Glomerular endothelial cell (primary cell): ENCODE results near the gene CAVIN1. TPM values are rescaled to one million over a fixed set of nuclear protein-coding genes. Genes with fewer than 3 reads are reported as not detected.
"Not testable (repeated sequence)": the region's sequence is repeated elsewhere in the genome, so short reads cannot be mapped to it uniquely, and the experiment has no call there.

Experiments used
- DNase-seq: peaks from one replicate; pipeline ENCODE4 v3.0.0-alpha.2; 2011; ENCODE audit warnings: low read depth, low spot score; ENCODE audit errors: extremely low read depth
- total RNA-seq: library from RNA; depleted of rRNA; stranded (reverse); fragments of >200 nt; gene quantifications from 2 replicates; pipeline ENCODE4 v1.2.3, GENCODE V29; 2015

Gene CAVIN1, protein sequence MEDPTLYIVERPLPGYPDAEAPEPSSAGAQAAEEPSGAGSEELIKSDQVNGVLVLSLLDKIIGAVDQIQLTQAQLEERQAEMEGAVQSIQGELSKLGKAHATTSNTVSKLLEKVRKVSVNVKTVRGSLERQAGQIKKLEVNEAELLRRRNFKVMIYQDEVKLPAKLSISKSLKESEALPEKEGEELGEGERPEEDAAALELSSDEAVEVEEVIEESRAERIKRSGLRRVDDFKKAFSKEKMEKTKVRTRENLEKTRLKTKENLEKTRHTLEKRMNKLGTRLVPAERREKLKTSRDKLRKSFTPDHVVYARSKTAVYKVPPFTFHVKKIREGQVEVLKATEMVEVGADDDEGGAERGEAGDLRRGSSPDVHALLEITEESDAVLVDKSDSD
- total RNA-seq = 741 and 765 TPM in 2 replicates

DNA sequence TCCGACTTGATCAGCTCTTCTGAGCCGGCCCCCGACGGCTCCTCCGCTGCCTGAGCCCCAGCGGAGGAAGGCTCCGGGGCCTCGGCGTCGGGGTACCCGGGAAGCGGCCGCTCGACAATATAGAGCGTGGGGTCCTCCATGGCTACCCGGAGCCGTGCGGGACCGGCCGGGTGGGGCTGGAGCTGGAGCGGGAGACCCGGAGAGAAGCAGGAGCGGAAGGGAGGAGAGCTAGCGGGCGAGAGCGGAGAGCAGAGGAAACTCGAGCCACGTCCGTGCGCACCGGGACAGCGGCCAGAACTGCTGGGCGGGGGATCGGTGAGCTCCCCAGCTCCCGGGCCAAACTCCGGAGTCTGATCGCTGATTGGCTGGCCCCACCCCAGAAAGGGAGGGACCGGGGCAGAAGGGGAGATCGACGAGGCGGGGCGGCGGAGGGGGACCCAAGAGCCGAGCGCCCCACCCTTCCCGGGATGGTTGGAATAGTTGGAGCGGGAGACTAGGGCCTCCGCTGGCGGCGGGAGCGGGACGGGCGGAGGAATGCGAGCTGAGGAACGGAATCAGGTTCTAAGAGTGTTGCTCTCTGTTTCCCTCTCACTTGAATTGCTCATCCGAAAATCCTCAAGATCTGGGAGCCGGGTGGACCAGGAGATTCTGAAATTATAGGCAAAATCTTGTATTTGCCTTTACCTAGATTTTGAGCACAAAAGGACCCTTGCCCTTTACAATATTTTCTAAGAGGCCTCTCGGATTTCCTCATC lies at the start of gene CAVIN1:
CAVIN1 (minus strand) TSS at position 299 of the 755 bp plus-strand sequence; CDS start at position 140, 159 bp downstream.
- DNase-seq = no peak

DNA sequence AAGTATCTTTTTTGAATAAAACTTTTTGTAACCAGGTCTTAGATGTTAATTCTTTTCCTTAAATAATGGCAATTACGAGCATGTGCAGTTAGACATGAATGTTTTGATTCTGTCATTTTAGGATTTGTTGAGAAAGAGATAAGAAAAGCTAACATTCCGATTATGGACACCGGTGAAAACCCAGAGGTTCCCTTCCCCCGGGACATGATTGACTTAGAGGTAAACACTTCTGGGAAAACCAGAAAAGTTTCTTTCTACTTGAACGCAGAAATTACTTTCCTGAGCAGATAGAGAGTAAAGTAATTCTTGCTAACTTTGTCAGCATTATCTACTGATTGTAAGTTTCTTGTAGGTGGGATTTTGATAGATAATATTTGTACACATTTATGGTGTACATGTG lies 44.8 kb upstream of the CAVIN1 start:
- no peak for DNase-seq

DNA sequence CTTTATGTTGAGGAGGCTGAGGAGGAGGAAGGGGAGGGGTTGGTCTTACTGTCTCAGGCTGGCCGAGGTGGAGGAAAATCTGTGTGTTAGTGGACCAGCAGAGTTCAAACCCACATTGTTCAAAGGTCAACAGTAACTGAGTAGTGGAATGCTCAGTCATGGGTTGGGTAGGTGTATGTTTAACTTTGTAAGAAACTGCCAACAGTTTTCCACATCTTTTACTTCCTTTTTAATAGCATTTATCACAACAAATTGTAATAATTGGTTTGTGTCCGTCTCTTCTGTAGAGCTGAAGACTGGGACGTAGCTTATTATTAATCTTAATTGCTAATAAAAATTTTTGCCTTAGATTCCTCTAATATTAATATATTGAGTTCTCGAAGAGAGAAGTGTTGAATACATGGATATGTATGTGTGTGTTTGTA lies 40.9 kb upstream of the CAVIN1 start:
- no peak for DNase-seq

DNA sequence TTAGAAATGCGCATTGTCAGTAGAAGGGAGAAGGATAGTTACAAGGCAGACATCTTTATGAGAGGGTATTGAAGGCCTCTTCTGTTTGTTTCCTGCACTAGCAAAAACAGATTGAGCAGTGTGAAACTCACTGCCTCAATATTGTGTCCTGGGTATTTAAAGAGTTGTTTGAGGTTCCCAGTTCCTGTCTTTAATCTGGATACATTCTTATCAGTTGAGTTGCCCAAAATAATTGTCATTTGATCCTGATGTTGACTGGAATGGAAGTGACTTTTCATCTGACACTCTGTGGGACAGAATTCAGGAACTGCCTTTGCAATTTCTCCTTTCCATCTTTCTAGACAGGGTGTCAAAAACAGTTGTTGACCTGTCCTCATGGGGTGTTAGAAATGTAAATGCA lies 37.3 kb upstream of the CAVIN1 start:
- DNase-seq = no peak

DNA sequence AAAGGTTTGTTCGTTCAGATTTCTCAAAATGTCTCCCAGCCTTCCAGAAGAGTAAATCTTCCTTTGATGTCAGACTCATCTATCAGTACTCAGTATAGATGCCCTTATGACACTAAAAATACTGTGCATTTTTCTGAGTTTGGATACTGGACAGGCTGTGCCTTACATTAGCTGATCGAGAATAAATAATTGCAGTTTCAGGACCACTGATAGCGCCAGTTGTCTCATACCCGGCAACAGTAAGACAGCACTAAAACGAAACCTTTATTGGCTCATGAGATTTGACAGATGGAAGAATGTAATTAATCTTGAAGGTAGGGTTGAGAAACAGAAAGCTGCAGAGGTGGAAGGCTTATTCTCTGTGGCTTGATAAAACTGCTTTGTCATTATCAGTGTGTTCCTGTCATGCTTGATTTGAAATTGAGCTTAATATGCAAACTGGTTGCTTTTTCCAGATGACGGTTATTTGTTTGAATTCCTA lies 36.8 kb upstream of the CAVIN1 start:
- no peak for DNase-seq

DNA sequence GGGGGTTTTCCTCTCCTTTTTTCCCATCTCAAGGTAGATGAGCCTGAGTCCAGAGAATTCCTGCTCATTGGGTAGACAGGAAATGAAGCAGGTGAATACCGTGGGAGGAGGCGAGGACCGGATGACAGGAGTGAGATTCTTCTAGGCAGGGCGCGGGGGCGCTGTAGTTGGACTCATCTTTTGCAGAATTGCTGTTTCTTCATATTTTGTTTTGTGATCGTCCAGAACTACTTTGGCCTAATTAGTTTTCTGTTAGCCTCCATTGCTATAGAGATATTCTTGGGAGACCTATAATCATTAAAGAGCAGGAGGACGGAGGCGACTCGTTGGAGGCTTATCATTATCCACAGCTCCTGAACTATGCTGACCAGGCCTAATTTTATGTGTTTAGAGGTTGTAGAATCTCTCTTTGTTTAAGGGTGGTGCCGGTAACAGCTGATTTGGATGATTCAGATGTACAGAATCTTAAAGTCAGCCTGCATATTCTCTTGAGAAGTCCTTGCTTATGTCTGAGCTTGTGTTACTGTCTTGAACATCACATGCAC lies 36.3 kb upstream of the CAVIN1 start:
- DNase-seq = no peak

DNA sequence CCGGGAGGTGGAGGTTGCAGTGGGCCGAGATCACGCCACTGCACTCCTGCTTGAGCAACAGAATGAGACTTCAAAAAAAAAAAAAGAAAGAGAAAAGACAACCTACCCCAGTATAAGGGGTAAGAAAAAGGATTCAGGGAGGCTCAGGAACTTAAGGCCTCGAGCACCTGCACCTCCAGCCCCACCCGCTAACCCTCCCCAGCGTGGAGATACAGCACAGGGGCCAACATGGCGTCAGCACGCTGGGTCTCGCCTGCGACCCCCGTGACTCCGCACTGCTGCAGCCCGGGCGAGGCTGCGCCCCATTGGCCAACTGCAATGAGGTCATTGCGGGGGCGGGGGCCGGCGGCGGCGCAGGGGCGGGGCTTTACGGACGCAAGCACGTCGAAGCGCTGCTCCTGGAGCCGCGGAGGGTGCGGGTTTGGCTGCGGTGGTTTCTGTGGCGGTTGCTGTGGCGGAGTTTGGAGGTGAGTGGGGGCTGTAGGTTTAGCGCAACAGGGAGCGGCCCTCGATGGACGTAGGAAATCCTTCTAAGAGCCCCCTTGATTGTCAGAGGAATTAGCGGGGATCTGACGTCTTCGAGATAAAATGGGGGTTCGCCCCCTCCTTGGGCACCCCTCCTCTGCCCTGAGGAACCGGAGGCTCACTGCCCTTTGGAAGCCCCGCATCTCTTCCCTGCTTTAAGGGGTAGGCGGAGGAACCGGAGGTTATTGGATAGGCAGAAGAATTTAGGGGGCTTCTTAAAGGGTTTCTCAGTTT lies 35.6 kb upstream of the CAVIN1 start, which contains the start of gene ATP6V0A1:
ATP6V0A1 (plus strand) TSS at position 382 of the 759 bp plus-strand sequence. CDS start 2,017 bp downstream, outside the sequence.
- no peak for DNase-seq

DNA sequence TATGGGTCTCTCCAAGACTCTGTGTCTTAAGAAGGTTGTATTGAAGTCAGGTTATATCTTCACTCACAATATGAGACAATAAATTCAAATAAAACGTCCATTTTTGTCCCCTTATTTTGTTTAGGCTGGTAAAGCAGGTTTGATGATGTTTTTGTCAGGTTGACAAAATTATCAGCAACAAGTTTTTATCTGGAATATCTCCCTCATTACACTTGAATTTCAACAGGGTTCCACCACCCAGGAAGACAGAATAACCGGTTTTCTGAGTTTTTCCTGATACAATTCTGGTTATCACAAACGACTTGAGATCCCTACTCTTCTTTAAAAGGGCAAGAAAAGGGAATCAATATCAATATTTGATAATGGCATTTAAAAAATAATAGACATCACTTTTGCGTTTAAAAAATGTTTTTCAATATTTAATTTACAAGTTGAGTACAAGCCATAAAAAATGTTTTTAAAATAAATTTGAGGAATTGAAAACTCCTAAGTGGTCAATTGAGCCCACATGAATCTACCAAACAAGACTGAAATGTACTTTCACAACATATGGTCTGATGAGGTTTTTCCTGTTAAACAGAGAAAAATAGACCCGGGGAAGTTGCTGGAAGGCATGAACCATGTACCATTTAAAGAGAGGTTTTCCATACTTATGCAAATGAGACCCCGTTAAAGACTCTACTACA lies 34.2 kb upstream of the CAVIN1 start:
- no peak for DNase-seq

DNA sequence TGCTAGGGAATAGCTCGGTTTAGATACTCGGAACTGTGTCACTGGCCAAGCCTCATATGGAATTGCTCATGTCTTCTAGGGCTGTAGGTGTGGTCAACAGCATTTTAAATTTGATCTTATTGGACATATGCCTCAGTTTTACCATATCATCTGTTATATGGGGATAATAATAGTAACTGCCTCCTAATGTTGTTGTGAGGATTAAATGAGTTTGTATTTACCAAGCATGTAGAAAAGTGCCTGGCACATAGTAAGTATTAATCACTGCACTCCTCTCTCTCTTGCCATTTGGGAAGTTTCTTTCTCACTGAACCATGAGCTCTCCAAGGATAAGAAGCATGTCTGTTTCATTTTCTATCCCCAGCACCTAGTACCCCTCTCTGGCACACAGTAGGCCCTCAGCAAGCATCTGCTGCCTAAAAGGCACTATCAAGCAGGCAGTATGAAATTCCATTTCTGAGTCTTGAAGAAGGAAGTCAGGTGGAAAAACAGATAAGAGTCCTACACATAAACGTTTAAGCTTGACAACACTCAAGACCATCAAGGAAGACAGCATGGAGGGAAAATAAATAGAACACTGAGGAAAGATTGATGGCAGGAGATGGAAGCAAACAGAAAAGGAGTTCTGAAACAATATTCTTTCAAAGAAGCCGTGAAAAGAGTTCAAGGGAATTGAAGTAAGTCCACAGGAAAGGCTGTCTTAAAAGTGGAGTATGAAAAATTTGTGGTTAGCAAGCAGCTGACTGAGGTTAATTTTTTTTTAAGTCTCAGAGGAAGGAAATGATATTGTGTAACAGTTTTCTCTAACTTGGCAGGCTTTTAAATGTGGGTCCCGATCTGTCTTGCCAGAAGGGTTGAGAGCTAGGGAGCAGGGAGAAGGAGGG lies 33.4 kb upstream of the CAVIN1 start:
- peak; percentile 66 for DNase-seq

DNA sequence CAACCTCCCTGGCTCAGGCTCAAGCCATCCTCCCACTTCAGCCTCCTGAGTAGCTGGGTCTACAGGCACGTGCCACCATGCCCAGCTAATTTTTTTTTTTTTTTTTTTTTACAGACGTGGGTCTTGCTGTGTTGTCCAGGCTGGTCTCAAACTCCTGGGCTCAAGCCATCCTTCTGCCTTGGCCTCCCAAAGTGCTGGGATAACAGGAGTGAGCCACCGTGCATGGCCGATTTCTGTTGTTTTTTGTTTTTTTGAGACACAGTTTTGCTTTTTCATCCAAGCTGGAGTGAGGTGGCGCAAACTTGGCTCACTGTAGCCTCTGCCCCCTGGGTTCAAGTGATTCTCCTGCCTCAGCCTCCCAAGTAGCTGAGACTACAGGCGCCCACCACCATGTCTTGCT lies 31.9 kb upstream of the CAVIN1 start:
- not testable (repeated sequence) for DNase-seq

DNA sequence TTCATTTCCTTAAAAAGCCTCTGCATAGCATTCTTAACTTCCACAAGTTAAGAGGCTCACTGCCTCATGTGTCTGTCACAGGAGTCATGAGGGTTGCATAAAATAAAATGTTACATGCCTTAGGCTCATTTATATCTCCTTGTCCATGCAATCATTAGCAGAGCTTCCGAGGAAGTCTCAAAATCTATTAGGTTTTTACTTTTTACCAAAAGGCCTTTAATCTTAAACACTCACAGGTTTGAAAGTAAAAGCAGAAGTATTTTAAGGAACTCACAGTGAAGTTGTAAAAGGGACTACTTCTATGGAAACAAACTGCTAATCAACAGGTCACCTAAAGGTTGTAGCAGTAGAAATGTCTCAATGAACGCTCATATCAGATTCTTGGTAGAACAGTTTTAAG lies 30.4 kb upstream of the CAVIN1 start:
- no peak for DNase-seq

DNA sequence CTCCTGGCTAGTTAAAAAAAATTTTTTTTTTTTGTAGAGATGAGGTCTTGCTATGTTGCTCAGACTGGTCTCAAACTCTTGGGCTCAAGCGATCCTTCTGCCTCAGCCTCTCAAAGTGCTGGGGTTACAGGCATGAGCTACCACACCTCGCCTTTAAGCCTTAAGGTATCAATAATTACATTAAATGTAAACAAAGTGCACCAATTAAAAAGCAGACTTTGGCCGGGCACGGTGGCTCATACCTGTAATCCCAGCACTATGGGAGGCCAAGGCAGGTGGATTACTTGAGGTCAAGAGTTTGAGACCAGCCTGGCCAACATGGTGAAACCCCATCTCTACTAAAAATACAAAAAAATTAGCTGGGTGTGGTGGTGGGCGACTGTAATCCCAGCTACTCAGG lies 28.2 kb upstream of the CAVIN1 start:
- not testable (repeated sequence) for DNase-seq

DNA sequence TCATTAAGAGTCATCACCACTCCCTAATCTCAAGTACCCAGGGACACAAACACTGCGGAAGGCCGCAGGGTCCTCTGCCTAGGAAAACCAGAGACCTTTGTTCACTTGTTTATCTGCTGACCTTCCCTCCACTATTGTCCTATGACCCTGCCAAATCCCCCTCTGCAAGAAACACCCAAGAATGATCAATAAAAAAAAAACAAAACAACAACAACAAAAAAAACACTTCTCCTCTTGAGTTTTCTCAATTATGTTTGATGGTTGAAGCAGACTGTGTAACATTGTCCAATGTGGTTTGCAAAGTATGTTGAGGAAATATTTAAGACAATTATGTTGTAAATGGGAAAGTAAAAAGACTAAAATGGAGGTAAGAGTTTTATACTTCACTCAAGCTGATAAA lies 26.8 kb upstream of the CAVIN1 start:
- DNase-seq = not testable (repeated sequence)

DNA sequence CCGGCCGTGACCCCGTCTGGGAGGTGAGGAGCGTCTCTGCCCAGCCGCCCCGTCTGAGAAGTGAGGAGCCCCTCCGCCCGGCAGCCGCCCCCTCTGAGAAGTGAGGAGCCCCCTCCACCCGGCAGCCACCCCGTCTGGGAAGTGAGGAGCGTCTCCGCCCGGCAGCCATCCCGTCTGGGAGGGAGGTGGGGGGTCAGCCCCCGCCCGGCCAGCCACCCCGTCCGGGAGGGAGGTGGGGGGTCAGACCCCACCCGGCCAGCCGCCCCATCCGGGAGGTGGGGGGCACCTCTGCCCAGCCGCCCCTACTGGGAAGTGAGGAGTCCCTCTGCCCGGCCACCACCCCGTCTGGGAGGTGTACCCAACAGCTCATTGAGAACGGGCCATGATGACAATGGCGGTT lies 26.1 kb upstream of the CAVIN1 start:
- DNase-seq = not testable (repeated sequence)

DNA sequence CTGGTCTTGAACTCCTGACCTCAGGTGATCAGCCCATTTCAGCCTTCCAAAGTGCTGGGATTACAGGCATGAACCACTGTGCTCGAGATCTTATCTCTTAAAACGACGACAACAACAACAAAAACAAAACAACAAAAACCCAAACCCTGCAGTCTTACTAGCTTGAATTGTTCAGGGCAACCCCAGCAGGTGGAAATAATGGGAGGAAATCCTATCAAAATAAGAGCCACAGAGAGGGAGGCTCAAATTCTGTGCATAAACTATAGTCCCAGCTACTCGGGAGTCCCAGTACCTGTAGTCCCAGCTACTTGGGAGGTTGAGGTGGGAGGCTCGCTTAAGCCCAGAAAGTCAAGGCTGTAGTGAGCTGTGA lies 19.1 kb upstream of the CAVIN1 start:
- DNase-seq = no peak

DNA sequence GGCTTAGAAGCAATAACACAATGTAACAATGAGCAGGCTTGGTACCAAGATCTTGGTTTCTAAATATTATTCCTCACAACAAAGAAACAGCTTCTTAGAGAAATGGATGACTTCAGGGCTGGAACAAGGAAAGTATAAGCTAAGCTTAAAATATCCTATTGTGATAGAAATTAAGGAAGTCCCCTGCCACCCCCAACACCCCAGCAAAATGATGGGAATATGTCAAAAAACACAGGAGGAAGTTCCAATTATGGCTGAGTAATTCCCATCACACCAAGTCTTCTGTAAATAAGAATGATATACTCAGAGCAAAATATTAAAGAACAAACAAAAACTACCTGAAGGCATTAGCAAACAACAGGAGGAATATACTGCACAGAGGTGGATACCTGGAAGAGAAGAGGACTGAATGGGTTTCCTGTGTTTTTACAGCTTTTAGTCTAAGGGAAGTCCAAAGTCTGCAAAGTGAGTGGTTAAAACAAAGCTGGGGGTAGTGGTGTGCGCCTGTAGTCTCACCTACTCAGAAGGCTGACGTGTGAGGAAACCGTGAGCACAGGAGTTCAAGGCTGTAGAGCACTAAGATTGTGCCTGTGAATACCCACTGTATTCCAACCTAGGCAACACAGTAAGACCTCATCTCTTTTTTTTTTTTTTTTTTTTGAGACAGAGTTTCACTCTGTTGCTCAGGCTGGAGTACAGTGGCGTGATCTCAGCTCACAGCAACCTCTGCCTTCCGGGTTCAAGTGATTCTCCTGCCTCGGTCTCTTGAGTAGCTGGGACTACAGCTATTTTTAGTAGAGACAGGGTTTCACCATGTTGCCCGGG lies 18.5 kb upstream of the CAVIN1 start:
- no peak for DNase-seq

DNA sequence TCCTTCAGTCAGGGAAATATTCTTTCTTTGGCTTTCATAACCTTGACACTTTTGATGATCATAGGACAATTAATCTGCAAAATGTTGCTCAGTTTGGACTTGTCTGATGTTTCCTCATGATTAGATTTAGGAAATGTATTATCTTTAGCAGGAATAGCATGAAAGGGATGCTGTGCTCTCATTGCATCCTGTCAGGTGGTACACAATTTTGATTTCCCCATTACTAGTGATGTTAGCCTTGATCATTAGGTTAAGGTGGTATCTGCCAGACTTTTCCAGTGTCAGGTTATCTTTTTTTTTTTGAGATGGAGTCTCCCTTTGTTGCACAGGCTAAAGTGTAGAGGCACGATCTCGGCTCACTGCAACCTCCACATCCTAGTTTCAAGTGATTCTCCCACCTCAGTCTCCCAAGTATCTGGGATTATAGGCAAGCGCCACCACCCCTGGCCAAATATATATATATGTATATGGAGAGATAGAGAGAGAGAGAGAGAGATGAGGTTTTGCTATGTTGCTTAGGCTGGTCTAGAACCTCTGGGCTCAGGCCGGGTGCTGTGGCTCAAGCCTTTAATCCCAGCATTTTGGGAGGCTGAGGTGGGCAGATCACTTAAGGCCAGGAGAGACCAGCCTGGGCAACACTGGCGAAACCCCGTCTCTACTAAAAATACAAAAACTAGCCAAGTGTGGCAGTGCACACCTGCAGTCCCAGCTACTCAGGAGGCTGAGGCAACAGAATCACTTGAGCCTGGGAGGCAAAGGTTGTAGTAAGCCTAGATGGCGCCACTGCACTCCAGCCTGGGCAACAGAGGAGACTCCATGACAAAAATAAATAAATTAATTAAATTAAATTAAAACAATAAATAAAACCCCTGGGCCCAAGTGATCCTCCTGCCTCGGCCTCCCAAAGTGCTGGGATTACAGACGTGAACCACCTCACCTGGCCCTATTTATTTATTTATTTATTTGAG lies 15.8 kb upstream of the CAVIN1 start:
- DNase-seq = no peak
